Measurements from ENCODE around the gene HDAC11.

HDAC11 gene

GRCh38 chr3:13552857-13553652 lies 72.9 kb downstream of the HDAC11 start:
- TF ChIP-seq CTCF (IDR thresholded peaks at IDR 0.05): no peak
- Histone ChIP-seq H3K4me2 (ENCODE audit: low read length) (no peak overlapping the region), H3K27me3 (ENCODE audit: control insufficient read depth, insufficient read depth, low read length) (no peaks in the 10 kb centered on the region), H3K9ac (no peak overlapping the region), H3K36me3 (ENCODE audit: control insufficient read depth, insufficient read depth, low read length) (no peaks in the 10 kb centered on the region), H3K27ac (no peak overlapping the region), H3K4me1 (no peaks in the 10 kb centered on the region), H3K4me3 (ENCODE audit: low read depth, low read length) (no peak overlapping the region), H3K9me3 (ENCODE audit: control insufficient read depth, low read length) (no peaks in the 10 kb centered on the region), H2AFZ (no peak overlapping the region), H3K79me2 (no peaks in the 10 kb centered on the region)

DNA sequence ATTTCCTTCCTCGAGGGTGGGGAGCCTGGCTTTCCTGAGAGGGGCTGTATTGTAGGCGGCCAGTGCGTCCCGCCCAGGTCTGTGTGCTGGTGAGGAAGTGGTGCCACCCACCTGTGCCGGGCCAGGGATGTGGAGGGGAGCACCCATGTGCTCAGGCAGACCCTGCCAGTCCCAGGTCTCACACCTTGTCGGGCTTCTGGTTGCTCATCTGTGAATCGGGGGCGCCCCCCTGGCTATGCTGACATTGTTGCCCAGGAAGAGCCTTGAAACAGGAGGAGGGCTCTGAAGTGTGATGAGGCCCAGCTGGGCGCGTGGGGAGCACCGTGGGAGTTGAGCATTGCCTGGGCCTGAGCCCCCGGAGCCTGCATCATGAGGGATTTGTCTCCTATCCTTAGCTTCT lies 73.6 kb downstream of the HDAC11 start:
- no peak overlapping the region for H2AFZ ChIP-seq
- H3K36me3 ChIP-seq (ENCODE audit: control insufficient read depth, insufficient read depth, low read length): no peaks in the 10 kb centered on the region
- no peak overlapping the region for H3K9ac ChIP-seq
- H3K4me3 ChIP-seq (ENCODE audit: low read depth, low read length): no peak overlapping the region
- H3K4me1 ChIP-seq: no peaks in the 10 kb centered on the region
- H3K27me3 ChIP-seq (ENCODE audit: control insufficient read depth, insufficient read depth, low read length): no peaks in the 10 kb centered on the region
- no peaks in the 10 kb centered on the region for H3K79me2 ChIP-seq
- H3K4me2 ChIP-seq (ENCODE audit: low read length): no peak overlapping the region
- TF ChIP-seq CTCF (IDR thresholded peaks at IDR 0.05): no peak
- H3K27ac ChIP-seq: no peak overlapping the region
- no peaks in the 10 kb centered on the region for H3K9me3 ChIP-seq (ENCODE audit: control insufficient read depth, low read length)

GRCh38 chr3:13555753-13556152 lies 75.6 kb downstream of the HDAC11 start:
- no peak overlapping the region for H3K4me3 ChIP-seq (ENCODE audit: low read depth, low read length)
- no peaks in the 10 kb centered on the region for H3K27me3 ChIP-seq (ENCODE audit: control insufficient read depth, insufficient read depth, low read length)
- no peaks in the 10 kb centered on the region for H3K9me3 ChIP-seq (ENCODE audit: control insufficient read depth, low read length)
- no peak overlapping the region for H3K4me2 ChIP-seq (ENCODE audit: low read length)
- H3K36me3 ChIP-seq (ENCODE audit: control insufficient read depth, insufficient read depth, low read length): no peaks in the 10 kb centered on the region
- H3K27ac ChIP-seq: no peak overlapping the region
- no peak for TF ChIP-seq CTCF (IDR thresholded peaks at IDR 0.05)
- no peak overlapping the region for H2AFZ ChIP-seq
- no peaks in the 10 kb centered on the region for H3K79me2 ChIP-seq
- no peak overlapping the region for H3K9ac ChIP-seq
- H3K4me1 ChIP-seq: no peaks in the 10 kb centered on the region
